ENCODE data around the gene LITAFD.

LITAFD gene

GRCh38 chr16:8847623-8848022 lies 34.5 kb upstream of the LITAFD start:
- no peak for DNase-seq (ENCODE audit: low read depth)
- no peak overlapping the region for H3K4me3 ChIP-seq (ENCODE audit: low read length)
- TF ChIP-seq CTCF (conservative IDR thresholded peaks at IDR 0.05; ENCODE audit: low read depth, low read length): no peak

GRCh38 chr16:8848231-8848938 lies 33.8 kb upstream of the LITAFD start:
- TF ChIP-seq CTCF (conservative IDR thresholded peaks at IDR 0.05; ENCODE audit: low read depth, low read length): no peak
- H3K4me3 ChIP-seq (ENCODE audit: low read length): no peak overlapping the region
- no peak for DNase-seq (ENCODE audit: low read depth)

GRCh38 chr16:8848939-8849391 lies 33.2 kb upstream of the LITAFD start:
- no peak overlapping the region for H3K4me3 ChIP-seq (ENCODE audit: low read length)
- DNase-seq (ENCODE audit: low read depth): no peak
- TF ChIP-seq CTCF (conservative IDR thresholded peaks at IDR 0.05; ENCODE audit: low read depth, low read length): no peak

- H3K4me3 ChIP-seq (ENCODE audit: low read length): no peak overlapping the region
- DNase-seq (ENCODE audit: low read depth): no peak
These were observed 32.6 kb upstream of the LITAFD start for GRCh38 chr16:8849411-8850011.

GRCh38 chr16:8850279-8850885 lies 31.8 kb upstream of the LITAFD start:
- no peak overlapping the region for H3K4me3 ChIP-seq (ENCODE audit: low read length)
- DNase-seq (ENCODE audit: low read depth): no peak
- no peak for TF ChIP-seq CTCF (conservative IDR thresholded peaks at IDR 0.05; ENCODE audit: low read depth, low read length)

More at GRCh38 chr16:8849411-8850011, 32.6 kb upstream of the LITAFD start:
- TF ChIP-seq CTCF (conservative IDR thresholded peaks at IDR 0.05; ENCODE audit: low read depth, low read length): no peak

- TF ChIP-seq CTCF (conservative IDR thresholded peaks at IDR 0.05; ENCODE audit: low read depth, low read length): no peak
- H3K4me3 ChIP-seq (ENCODE audit: low read length): no peak overlapping the region
- DNase-seq (ENCODE audit: low read depth): no peak
These were observed 30.3 kb upstream of the LITAFD start for GRCh38 chr16:8851761-8852403.

Measured in retinal pigment epithelial cell (primary cell).